ENCODE results near the gene TTC28.

The TTC28 gene

GRCh38 chr22:28412109-28412508 is 267.5 kb downstream of the TTC28 start:
- DNase-seq (ENCODE audit: low spot score) = no peak
- no peak for TF ChIP-seq CTCF (IDR thresholded peaks at IDR 0.05; ENCODE audit: extremely low read depth, missing control alignments)

GRCh38 chr22:28411125-28411524 is 268.5 kb downstream of the TTC28 start:
- DNase-seq (ENCODE audit: low spot score) = no peak
- TF ChIP-seq CTCF (IDR thresholded peaks at IDR 0.05; ENCODE audit: extremely low read depth, missing control alignments) = no peak

- TF ChIP-seq CTCF (IDR thresholded peaks at IDR 0.05; ENCODE audit: extremely low read depth, missing control alignments) = no peak
Measured at GRCh38 chr22:28410050-28410816, 269.4 kb downstream of the TTC28 start.

GRCh38 chr22:28408709-28409108 is 270.9 kb downstream of the TTC28 start:
- TF ChIP-seq CTCF (IDR thresholded peaks at IDR 0.05; ENCODE audit: extremely low read depth, missing control alignments) = no peak

More at GRCh38 chr22:28410050-28410816, 269.4 kb downstream of the TTC28 start:
- DNase-seq (ENCODE audit: low spot score) = no peak

GRCh38 chr22:28407645-28408044 is 272.0 kb downstream of the TTC28 start:
- TF ChIP-seq CTCF (IDR thresholded peaks at IDR 0.05; ENCODE audit: extremely low read depth, missing control alignments) = no peak
- DNase-seq (ENCODE audit: low spot score) = no peak

More at GRCh38 chr22:28408709-28409108, 270.9 kb downstream of the TTC28 start:
- DNase-seq (ENCODE audit: low spot score) = no peak

GRCh38 chr22:28406246-28406645 is 273.4 kb downstream of the TTC28 start:
- no peak for TF ChIP-seq CTCF (IDR thresholded peaks at IDR 0.05; ENCODE audit: extremely low read depth, missing control alignments)

GRCh38 chr22:28405588-28405987 is 274.1 kb downstream of the TTC28 start:
- no peak for TF ChIP-seq CTCF (IDR thresholded peaks at IDR 0.05; ENCODE audit: extremely low read depth, missing control alignments)
- DNase-seq (ENCODE audit: low spot score) = no peak

More at GRCh38 chr22:28406246-28406645, 273.4 kb downstream of the TTC28 start:
- no peak for DNase-seq (ENCODE audit: low spot score)

Data from GM20000 (cell line).